GM18873 (cell line): Measurements from ENCODE around the gene SDK2.

Source experiments
- ATAC-seq: cut with Tn5 transposase; IDR thresholded peaks from one replicate; pipeline ENCODE4 v1.9.1; 2021; ENCODE audit warnings: mild to moderate bottlenecking, moderate library complexity, moderate number of reproducible peaks; ENCODE audit not compliant: unreplicated experiment, low FRiP score

The SDK2 gene

GRCh38 chr17:73657473-73658116, 13.3 kb upstream of the SDK2 start:
- ATAC-seq, result no peak

GRCh38 chr17:73654241-73654640, 10.0 kb upstream of the SDK2 start:
- ATAC-seq, result no peak

- ATAC-seq, result no peak
Measured at GRCh38 chr17:73653810-73654209, 9.6 kb upstream of the SDK2 start.

- no peak for ATAC-seq
Measured at GRCh38 chr17:73652886-73653480, 8.7 kb upstream of the SDK2 start.

GRCh38 chr17:73650617-73651200, 6.5 kb upstream of the SDK2 start:
- ATAC-seq, result no peak

- no peak for ATAC-seq
Measured at GRCh38 chr17:73650140-73650539, 5.9 kb upstream of the SDK2 start.

GRCh38 chr17:73648974-73649373, 4.7 kb upstream of the SDK2 start:
- no peak for ATAC-seq

- ATAC-seq, result no peak
Measured at GRCh38 chr17:73648543-73648820, 4.2 kb upstream of the SDK2 start.

GRCh38 chr17:73647772-73648542, 3.7 kb upstream of the SDK2 start:
- ATAC-seq, result no peak

GRCh38 chr17:73647301-73647695, 3.1 kb upstream of the SDK2 start:
- no peak for ATAC-seq

- ATAC-seq, result no peak
Measured at GRCh38 chr17:73646409-73647300, 2.4 kb upstream of the SDK2 start.

GRCh38 chr17:73645050-73645871, 1.0 kb upstream of the SDK2 start:
- no peak for ATAC-seq

- ATAC-seq, result no peak
Measured at GRCh38 chr17:73643852-73644144, 447 bp downstream of the SDK2 start.

- ATAC-seq, result no peak
Measured at GRCh38 chr17:73643001-73643851, 1.0 kb downstream of the SDK2 start.

GRCh38 chr17:73642659-73643000, 1.6 kb downstream of the SDK2 start:
- ATAC-seq, result no peak

- ATAC-seq, result no peak
Measured at GRCh38 chr17:73641826-73642600, 2.2 kb downstream of the SDK2 start.

- ATAC-seq, result no peak
Measured at GRCh38 chr17:73640691-73641090, 3.6 kb downstream of the SDK2 start.

GRCh38 chr17:73639932-73640331, 4.3 kb downstream of the SDK2 start:
- no peak for ATAC-seq
